Adipocyte (in vitro differentiated cells): ENCODE data around the gene TNNI3K.
"Not testable (repeated sequence)": the region's sequence is repeated elsewhere in the genome, so short reads cannot be mapped to it uniquely, and the experiment has no call there.

Source experiments
- DNase-seq: peaks from one replicate; pipeline ENCODE4 v3.0.0-alpha.2; 2015; ENCODE audit warnings: low read depth
- H3K27me3 ChIP-seq: replicated peaks from 2 replicates; pipeline ENCODE4 v1.7.0; 2013; ENCODE audit warnings: mild to moderate bottlenecking, low read length, moderate library complexity; ENCODE audit not compliant: control insufficient read depth, insufficient read depth
- H3K36me3 ChIP-seq: 2 replicates; pipeline ENCODE4 v1.7.0; 2013; ENCODE audit warnings: low read length, mild to moderate bottlenecking, moderate library complexity; ENCODE audit not compliant: control insufficient read depth, insufficient read depth, severe bottlenecking
- H3K4me1 ChIP-seq: 2 replicates; pipeline ENCODE4 v1.7.0; 2013; ENCODE audit warnings: mild to moderate bottlenecking, low read length, moderate library complexity; ENCODE audit not compliant: control insufficient read depth, insufficient read depth
- H3K4me3 ChIP-seq: 2 replicates; pipeline ENCODE4 v1.7.0; 2013; ENCODE audit warnings: mild to moderate bottlenecking, low read length, moderate library complexity
- H3K9ac ChIP-seq: 2 replicates; pipeline ENCODE4 v1.7.0; 2013; ENCODE audit warnings: mild to moderate bottlenecking, low read length, moderate library complexity
- H3K9me3 ChIP-seq: 2 replicates; pipeline ENCODE4 v1.7.0; 2013; ENCODE audit warnings: mild to moderate bottlenecking, low read length, moderate library complexity; ENCODE audit not compliant: control insufficient read depth

The TNNI3K gene

GRCh38 chr1:74237035-74237434 is 1.8 kb downstream of the TNNI3K start:
- no peak for DNase-seq
- H3K36me3 ChIP-seq, result peaks cover 3% of the 10 kb centered on the region
- no peak overlapping the region for H3K9ac ChIP-seq
- no peak overlapping the region for H3K4me3 ChIP-seq
- no peaks in the 10 kb centered on the region for H3K9me3 ChIP-seq
- H3K4me1 ChIP-seq, result no peaks in the 10 kb centered on the region
- H3K27me3 ChIP-seq, result no peaks in the 10 kb centered on the region

GRCh38 chr1:74237787-74238186 is 2.6 kb downstream of the TNNI3K start:
- DNase-seq, result no peak
- Histone ChIP-seq H3K36me3 (peaks cover 3% of the 10 kb centered on the region), H3K4me3 (no peak overlapping the region), H3K9me3 (no peaks in the 10 kb centered on the region), H3K4me1 (no peaks in the 10 kb centered on the region), H3K9ac (no peak overlapping the region), H3K27me3 (no peaks in the 10 kb centered on the region)

GRCh38 chr1:74245168-74245772 is 10.1 kb downstream of the TNNI3K start:
- Histone ChIP-seq H3K36me3 (no peaks in the 10 kb centered on the region), H3K27me3 (no peaks in the 10 kb centered on the region), H3K4me3 (no peak overlapping the region), H3K9me3 (no peaks in the 10 kb centered on the region), H3K4me1 (no peaks in the 10 kb centered on the region), H3K9ac (no peak overlapping the region)
- no peak for DNase-seq

- H3K36me3 ChIP-seq, result no peaks in the 10 kb centered on the region
- H3K4me1 ChIP-seq, result no peaks in the 10 kb centered on the region
- H3K9me3 ChIP-seq, result no peaks in the 10 kb centered on the region
- no peak overlapping the region for H3K9ac ChIP-seq
- no peaks in the 10 kb centered on the region for H3K27me3 ChIP-seq
- DNase-seq, result peak; percentile 8
- H3K4me3 ChIP-seq, result no peak overlapping the region
These were observed 11.1 kb downstream of the TNNI3K start for GRCh38 chr1:74246315-74246714.

GRCh38 chr1:74247881-74248528 is 12.8 kb downstream of the TNNI3K start:
- no peak overlapping the region for H3K9ac ChIP-seq
- no peaks in the 10 kb centered on the region for H3K36me3 ChIP-seq
- no peak for DNase-seq
- H3K4me1 ChIP-seq, result no peaks in the 10 kb centered on the region
- H3K9me3 ChIP-seq, result no peaks in the 10 kb centered on the region
- H3K4me3 ChIP-seq, result no peak overlapping the region
- no peaks in the 10 kb centered on the region for H3K27me3 ChIP-seq

GRCh38 chr1:74253243-74253824 is 18.1 kb downstream of the TNNI3K start:
- not testable (repeated sequence) for DNase-seq, H3K36me3 ChIP-seq, H3K9ac ChIP-seq, H3K4me1 ChIP-seq, H3K27me3 ChIP-seq, H3K4me3 ChIP-seq, H3K9me3 ChIP-seq

- no peaks in the 10 kb centered on the region for H3K36me3 ChIP-seq
- DNase-seq, result no peak
- H3K4me1 ChIP-seq, result no peaks in the 10 kb centered on the region
- no peak overlapping the region for H3K4me3 ChIP-seq
- H3K9ac ChIP-seq, result no peak overlapping the region
- no peaks in the 10 kb centered on the region for H3K9me3 ChIP-seq
- H3K27me3 ChIP-seq, result no peaks in the 10 kb centered on the region
These were observed 30.8 kb downstream of the TNNI3K start for GRCh38 chr1:74266001-74266400.

- Histone ChIP-seq H3K4me3 (no peak overlapping the region), H3K9ac (no peak overlapping the region), H3K4me1 (no peaks in the 10 kb centered on the region), H3K27me3 (no peaks in the 10 kb centered on the region), H3K36me3 (no peaks in the 10 kb centered on the region), H3K9me3 (no peaks in the 10 kb centered on the region)
- DNase-seq, result no peak
These were observed 36.3 kb downstream of the TNNI3K start for GRCh38 chr1:74271503-74271902.

- Histone ChIP-seq H3K9me3 (no peaks in the 10 kb centered on the region), H3K36me3 (no peaks in the 10 kb centered on the region), H3K4me3 (no peak overlapping the region), H3K9ac (no peak overlapping the region), H3K4me1 (no peaks in the 10 kb centered on the region), H3K27me3 (no peaks in the 10 kb centered on the region)
- no peak for DNase-seq
These were observed 45.6 kb downstream of the TNNI3K start for GRCh38 chr1:74280642-74281396.

- Histone ChIP-seq H3K4me3 (no peak overlapping the region), H3K36me3 (no peaks in the 10 kb centered on the region), H3K27me3 (no peaks in the 10 kb centered on the region), H3K9ac (no peak overlapping the region), H3K4me1 (no peaks in the 10 kb centered on the region), H3K9me3 (no peaks in the 10 kb centered on the region)
- DNase-seq, result no peak
These were observed 51.2 kb downstream of the TNNI3K start for GRCh38 chr1:74286414-74286813.

GRCh38 chr1:74314438-74314837 is 79.3 kb downstream of the TNNI3K start:
- Histone ChIP-seq H3K27me3 (no peaks in the 10 kb centered on the region), H3K9ac (no peak overlapping the region), H3K36me3 (no peaks in the 10 kb centered on the region), H3K4me3 (no peak overlapping the region), H3K9me3 (no peaks in the 10 kb centered on the region), H3K4me1 (peaks cover 4% of the 10 kb centered on the region)
- no peak for DNase-seq
